WI38 (cell line): Measurements from ENCODE around the gene CD86.

Experiments
- H3K4me3 ChIP-seq: 2 replicates; pipeline ENCODE4 v1.5.1; 2011; ENCODE audit warnings: low read depth, mild to moderate bottlenecking, control low read depth, low read length
- TF ChIP-seq, protein P1 (sequence below): IDR thresholded peaks from 2 replicates; pipeline ENCODE4 v1.5.1; 2012; ENCODE audit warnings: low read depth, mild to moderate bottlenecking, control low read depth, low read length

CD86 gene, protein sequence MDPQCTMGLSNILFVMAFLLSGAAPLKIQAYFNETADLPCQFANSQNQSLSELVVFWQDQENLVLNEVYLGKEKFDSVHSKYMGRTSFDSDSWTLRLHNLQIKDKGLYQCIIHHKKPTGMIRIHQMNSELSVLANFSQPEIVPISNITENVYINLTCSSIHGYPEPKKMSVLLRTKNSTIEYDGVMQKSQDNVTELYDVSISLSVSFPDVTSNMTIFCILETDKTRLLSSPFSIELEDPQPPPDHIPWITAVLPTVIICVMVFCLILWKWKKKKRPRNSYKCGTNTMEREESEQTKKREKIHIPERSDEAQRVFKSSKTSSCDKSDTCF

DNA sequence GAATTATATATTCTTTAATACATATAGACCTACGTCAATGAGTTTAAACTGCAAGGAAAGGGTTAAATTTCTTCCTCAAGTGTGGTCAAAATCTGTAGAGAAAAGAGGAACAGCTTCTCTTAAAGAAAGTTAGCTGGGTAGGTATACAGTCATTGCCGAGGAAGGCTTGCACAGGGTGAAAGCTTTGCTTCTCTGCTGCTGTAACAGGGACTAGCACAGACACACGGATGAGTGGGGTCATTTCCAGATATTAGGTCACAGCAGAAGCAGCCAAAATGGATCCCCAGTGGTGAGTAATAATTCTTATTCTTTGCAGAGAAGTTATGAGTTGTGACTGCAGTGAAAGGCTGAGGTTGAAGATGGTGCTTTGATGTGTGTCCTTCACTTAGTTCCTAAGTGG, at the start of gene CD86:
Gene CD86, plus strand, starts transcription at position 148 of the 400 bp plus-strand sequence. Its CDS starts 128 bp downstream, at position 276.
- TF ChIP-seq, protein P1, sequence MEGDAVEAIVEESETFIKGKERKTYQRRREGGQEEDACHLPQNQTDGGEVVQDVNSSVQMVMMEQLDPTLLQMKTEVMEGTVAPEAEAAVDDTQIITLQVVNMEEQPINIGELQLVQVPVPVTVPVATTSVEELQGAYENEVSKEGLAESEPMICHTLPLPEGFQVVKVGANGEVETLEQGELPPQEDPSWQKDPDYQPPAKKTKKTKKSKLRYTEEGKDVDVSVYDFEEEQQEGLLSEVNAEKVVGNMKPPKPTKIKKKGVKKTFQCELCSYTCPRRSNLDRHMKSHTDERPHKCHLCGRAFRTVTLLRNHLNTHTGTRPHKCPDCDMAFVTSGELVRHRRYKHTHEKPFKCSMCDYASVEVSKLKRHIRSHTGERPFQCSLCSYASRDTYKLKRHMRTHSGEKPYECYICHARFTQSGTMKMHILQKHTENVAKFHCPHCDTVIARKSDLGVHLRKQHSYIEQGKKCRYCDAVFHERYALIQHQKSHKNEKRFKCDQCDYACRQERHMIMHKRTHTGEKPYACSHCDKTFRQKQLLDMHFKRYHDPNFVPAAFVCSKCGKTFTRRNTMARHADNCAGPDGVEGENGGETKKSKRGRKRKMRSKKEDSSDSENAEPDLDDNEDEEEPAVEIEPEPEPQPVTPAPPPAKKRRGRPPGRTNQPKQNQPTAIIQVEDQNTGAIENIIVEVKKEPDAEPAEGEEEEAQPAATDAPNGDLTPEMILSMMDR: no peak
- H3K4me3 ChIP-seq: no peak within 1 kb of the TSS

GRCh38 chr3:122006267-122006666, 48.9 kb upstream of the CD86 start:
- H3K4me3 ChIP-seq: no peak overlapping the region
- TF ChIP-seq, protein P1: no peak

DNA sequence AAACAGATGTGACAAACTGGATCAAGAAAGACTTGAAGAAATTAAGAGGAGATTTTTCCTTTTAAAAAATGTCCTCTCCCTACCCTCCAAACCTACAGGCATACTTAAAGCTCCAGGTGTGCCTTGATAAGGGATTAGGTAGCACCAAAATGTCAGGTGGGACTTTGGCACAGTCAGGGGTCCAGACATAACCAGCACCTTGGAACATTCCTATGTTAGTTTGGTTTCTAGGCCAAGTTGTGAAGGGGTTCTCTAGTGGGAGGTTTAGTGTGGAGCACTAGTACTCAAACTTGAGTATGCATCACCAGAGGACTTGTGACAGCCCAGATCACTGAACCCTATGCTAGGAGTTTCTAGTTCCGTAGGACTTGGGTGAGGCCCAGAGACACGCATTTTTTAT, 47.0 kb upstream of the CD86 start:
- no peak overlapping the region for H3K4me3 ChIP-seq
- TF ChIP-seq, protein P1: no peak

DNA sequence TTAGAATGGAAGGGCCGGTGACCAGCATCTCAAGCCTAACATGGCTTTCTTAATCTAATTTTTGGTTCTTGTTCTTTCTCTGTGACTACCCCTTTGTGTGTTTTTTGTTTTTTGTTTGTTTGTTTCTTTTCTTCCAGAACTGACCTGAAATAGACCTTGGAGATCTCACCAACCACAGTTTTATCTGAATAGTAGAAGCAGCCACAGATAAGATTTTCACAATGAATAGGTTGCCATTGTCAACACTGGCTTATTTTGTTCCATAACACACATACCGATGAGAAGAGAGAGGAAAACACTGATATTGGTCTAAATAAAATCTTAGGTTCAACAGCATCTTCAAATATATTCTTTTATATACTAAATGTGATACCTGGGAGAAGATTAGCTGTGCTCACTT, 44.7 kb upstream of the CD86 start:
- TF ChIP-seq, protein P1: no peak
- H3K4me3 ChIP-seq: no peak overlapping the region

DNA sequence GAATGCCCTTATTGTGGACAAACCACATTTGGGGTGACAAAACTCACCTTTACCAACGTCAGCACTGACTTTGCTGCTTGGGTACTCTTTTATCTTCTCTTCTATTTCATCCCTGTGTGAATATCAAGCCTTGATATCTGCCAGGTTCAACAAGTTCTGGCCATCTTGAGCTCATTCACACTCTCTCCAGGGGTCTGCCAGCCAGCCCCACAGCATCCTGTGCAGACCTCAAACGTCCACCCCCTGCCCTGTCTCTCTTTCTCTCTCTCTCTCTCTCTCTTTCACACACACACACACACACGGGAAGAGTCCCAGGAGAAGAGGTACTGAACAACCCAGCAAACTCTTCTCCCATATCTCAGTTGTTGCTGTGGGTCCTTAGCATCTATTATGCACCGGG, 43.8 kb upstream of the CD86 start:
- TF ChIP-seq, protein P1: no peak
- no peak overlapping the region for H3K4me3 ChIP-seq

DNA sequence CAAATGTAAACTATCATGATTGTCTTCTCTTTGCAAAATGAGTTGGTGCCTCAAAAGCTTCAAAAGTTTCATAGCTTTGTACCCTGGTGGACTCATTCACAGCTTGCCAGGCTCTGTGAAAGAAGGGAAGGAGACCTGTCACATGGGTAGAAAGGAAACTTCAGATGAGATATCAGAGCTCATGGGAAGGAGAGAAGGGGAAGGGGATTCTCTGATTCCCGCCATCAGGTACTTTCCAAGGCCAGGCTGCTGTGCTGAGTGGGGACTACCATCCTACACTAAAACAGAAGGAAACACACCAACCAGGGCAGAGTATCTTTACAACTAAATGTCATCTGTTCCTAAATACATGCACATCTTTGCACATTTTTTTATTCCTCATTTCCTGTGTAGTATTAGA, 42.3 kb upstream of the CD86 start:
- H3K4me3 ChIP-seq: no peak overlapping the region
- TF ChIP-seq, protein P1: no peak

GRCh38 chr3:122013448-122013925, 41.7 kb upstream of the CD86 start:
- no peak overlapping the region for H3K4me3 ChIP-seq
- TF ChIP-seq, protein P1: no peak
